HEK293 (cell line): ENCODE results near the gene DAW1.
"Not testable (repeated sequence)": the region's sequence is repeated elsewhere in the genome, so short reads cannot be mapped to it uniquely, and the experiment has no call there.

Experiments used
- CTCF ChIA-PET: fragments of 350-600 bp; formaldehyde crosslinking; extraction: SDS; loops from one replicate; lab custom pipeline; 2021; ENCODE audit warnings: antibody characterized with exemption; lab: Yijun Ruan, JAX
- POLR2A ChIA-PET: fragments of 300-600 bp; formaldehyde crosslinking; extraction: SDS; loops from one replicate; lab custom pipeline; 2020; ENCODE audit warnings: antibody characterized with exemption, inconsistent platforms; lab: Yijun Ruan, JAX
- H3K27ac ChIP-seq: fragments of 200-500 bp; sonication (Bioruptor generic); 2 replicates; pipeline ENCODE4 v1.5.1; 2014; ENCODE audit warnings: low read depth, low read length, control low read depth, inconsistent platforms; ENCODE audit errors: extremely low read depth
- H3K36me3 ChIP-seq, 2 experiments: fragments of 200-500 bp in 1 of 2; sonication (Bioruptor generic) in 1 of 2; 1 replicate in 1 of 2; 2 replicates in 1 of 2; pipeline ENCODE4 v1.5.1; 2014 to 2017; ENCODE audit warnings: inconsistent platforms in 2 of 2, low read length in 2 of 2; ENCODE audit not compliant: control insufficient read depth in 2 of 2, insufficient read depth in 1 of 2
- H3K4me1 ChIP-seq: fragments of 200-500 bp; sonication (Bioruptor generic); 2 replicates; pipeline ENCODE4 v1.5.1; 2014; ENCODE audit warnings: mild to moderate bottlenecking, low read length, inconsistent platforms; ENCODE audit not compliant: control insufficient read depth, insufficient read depth
- H3K4me3 ChIP-seq: 2 replicates; pipeline ENCODE4 v1.5.1; 2011; ENCODE audit warnings: low read depth, mild to moderate bottlenecking, control low read depth, low read length, moderate library complexity
- H3K9me3 ChIP-seq: fragments of 200-500 bp; sonication (Bioruptor generic); 2 replicates; pipeline ENCODE4 v1.5.1; 2014; ENCODE audit warnings: low read depth, low read length, inconsistent platforms; ENCODE audit not compliant: control insufficient read depth, insufficient read depth
- HOXD13 ChIP-seq: sonication (generic); formaldehyde crosslinking; IDR thresholded peaks from 2 replicates; pipeline ENCODE4 v1.8.0; 2022; ENCODE audit warnings: missing genetic modification reagents, borderline replicate concordance
- KLF1 ChIP-seq: fragments of 450-650 bp; formaldehyde crosslinking; IDR thresholded peaks from 2 replicates; pipeline ENCODE4 v1.5.1; 2016; ENCODE audit warnings: missing biosample characterization, missing genetic modification characterization
- KLF9 ChIP-seq: fragments of 450-650 bp; formaldehyde crosslinking; IDR thresholded peaks from 2 replicates; pipeline ENCODE4 v1.5.1; 2016; ENCODE audit warnings: missing biosample characterization, missing genetic modification characterization, low read depth
- REPIN1 ChIP-seq: fragments of 450-650 bp; formaldehyde crosslinking; IDR thresholded peaks from 2 replicates; pipeline ENCODE4 v1.5.1; 2017; ENCODE audit warnings: missing biosample characterization, missing genetic modification characterization, low read depth
- YY1 ChIP-seq: fragments of 450-650 bp; formaldehyde crosslinking; IDR thresholded peaks from 2 replicates; pipeline ENCODE4 v1.5.1; 2018; ENCODE audit warnings: missing biosample characterization, missing genetic modification characterization
- ZBTB8A ChIP-seq: fragments of 450-650 bp; formaldehyde crosslinking; IDR thresholded peaks from 2 replicates; pipeline ENCODE4 v1.5.1; 2016; ENCODE audit warnings: missing biosample characterization, missing genetic modification characterization
- ZIC2 ChIP-seq: fragments of 450-650 bp; formaldehyde crosslinking; IDR thresholded peaks from 2 replicates; pipeline ENCODE4 v1.5.1; 2016; ENCODE audit warnings: missing biosample characterization, missing genetic modification characterization
- ZNF155 ChIP-seq: fragments of 450-650 bp; formaldehyde crosslinking; IDR thresholded peaks from 2 replicates; pipeline ENCODE4 v1.5.1; 2016; ENCODE audit warnings: missing biosample characterization, missing genetic modification characterization
- ZNF202 ChIP-seq: fragments of 450-650 bp; formaldehyde crosslinking; IDR thresholded peaks from 2 replicates; pipeline ENCODE4 v1.5.1; 2016; ENCODE audit warnings: missing biosample characterization, missing genetic modification characterization, borderline replicate concordance
- ZNF211 ChIP-seq: fragments of 450-650 bp; formaldehyde crosslinking; IDR thresholded peaks from 2 replicates; pipeline ENCODE4 v1.5.1; 2016; ENCODE audit warnings: low read depth, missing biosample characterization, missing genetic modification characterization
- ZNF510 ChIP-seq: fragments of 450-650 bp; formaldehyde crosslinking; IDR thresholded peaks from 2 replicates; pipeline ENCODE4 v1.5.1; 2018; ENCODE audit warnings: mild to moderate bottlenecking, missing genetic modification characterization, missing biosample characterization; ENCODE audit not compliant: insufficient replicate concordance
- ZNF561 ChIP-seq: fragments of 450-650 bp; IDR thresholded peaks from 2 replicates; pipeline ENCODE4 v1.5.1; 2018; ENCODE audit warnings: missing biosample characterization, missing genetic modification characterization, borderline replicate concordance
- ZNF585B ChIP-seq: fragments of 450-650 bp; formaldehyde crosslinking; IDR thresholded peaks from 2 replicates; pipeline ENCODE4 v1.5.1; 2016; ENCODE audit warnings: missing biosample characterization, missing genetic modification characterization
- ZNF624 ChIP-seq: fragments of 450-650 bp; formaldehyde crosslinking; IDR thresholded peaks from 2 replicates; pipeline ENCODE4 v1.5.1; 2017; ENCODE audit warnings: missing biosample characterization, missing genetic modification characterization
- TF ChIP-seq, protein P1 (sequence below): fragments of 450-650 bp; formaldehyde crosslinking; IDR thresholded peaks from 2 replicates; pipeline ENCODE4 v1.5.1; 2017; ENCODE audit warnings: missing biosample characterization, missing genetic modification characterization
- TF ChIP-seq, protein P2 (sequence below): fragments of 450-650 bp; formaldehyde crosslinking; IDR thresholded peaks from 2 replicates; pipeline ENCODE4 v1.5.1; 2016; ENCODE audit warnings: missing biosample characterization, missing genetic modification characterization
- TF ChIP-seq, protein P3 (sequence below): fragments of 450-650 bp; formaldehyde crosslinking; IDR thresholded peaks from 2 replicates; pipeline ENCODE4 v1.5.1; 2016; ENCODE audit warnings: missing biosample characterization, missing genetic modification characterization

The DAW1 gene

DNA sequence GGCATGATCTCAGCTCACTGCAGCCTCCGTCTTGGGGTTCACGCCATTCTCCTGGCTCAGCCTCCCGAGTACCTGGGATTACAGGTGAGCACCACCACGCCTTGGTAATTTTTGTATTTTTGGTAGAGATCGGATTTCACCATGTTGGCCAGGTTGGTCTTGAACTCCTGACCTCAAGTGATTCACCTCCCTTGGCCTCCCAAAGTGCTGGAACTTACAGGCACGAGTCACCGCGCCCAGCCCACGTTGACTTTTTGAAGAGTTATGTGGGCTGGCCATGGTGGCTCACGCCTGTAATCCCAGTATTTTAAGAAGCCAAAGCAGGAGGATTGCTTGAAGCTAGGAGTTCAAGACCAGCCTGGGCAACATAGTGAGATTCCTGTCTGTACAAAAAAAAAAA lies 37.0 kb upstream of the DAW1 start (continued):
- no peak for TF ChIP-seq KLF9 (tag by site-specific recombination)
- TF ChIP-seq, protein P1, sequence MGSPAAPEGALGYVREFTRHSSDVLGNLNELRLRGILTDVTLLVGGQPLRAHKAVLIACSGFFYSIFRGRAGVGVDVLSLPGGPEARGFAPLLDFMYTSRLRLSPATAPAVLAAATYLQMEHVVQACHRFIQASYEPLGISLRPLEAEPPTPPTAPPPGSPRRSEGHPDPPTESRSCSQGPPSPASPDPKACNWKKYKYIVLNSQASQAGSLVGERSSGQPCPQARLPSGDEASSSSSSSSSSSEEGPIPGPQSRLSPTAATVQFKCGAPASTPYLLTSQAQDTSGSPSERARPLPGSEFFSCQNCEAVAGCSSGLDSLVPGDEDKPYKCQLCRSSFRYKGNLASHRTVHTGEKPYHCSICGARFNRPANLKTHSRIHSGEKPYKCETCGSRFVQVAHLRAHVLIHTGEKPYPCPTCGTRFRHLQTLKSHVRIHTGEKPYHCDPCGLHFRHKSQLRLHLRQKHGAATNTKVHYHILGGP, result no peak
- no peak for TF ChIP-seq ZNF585B (tag by site-specific recombination)

DNA sequence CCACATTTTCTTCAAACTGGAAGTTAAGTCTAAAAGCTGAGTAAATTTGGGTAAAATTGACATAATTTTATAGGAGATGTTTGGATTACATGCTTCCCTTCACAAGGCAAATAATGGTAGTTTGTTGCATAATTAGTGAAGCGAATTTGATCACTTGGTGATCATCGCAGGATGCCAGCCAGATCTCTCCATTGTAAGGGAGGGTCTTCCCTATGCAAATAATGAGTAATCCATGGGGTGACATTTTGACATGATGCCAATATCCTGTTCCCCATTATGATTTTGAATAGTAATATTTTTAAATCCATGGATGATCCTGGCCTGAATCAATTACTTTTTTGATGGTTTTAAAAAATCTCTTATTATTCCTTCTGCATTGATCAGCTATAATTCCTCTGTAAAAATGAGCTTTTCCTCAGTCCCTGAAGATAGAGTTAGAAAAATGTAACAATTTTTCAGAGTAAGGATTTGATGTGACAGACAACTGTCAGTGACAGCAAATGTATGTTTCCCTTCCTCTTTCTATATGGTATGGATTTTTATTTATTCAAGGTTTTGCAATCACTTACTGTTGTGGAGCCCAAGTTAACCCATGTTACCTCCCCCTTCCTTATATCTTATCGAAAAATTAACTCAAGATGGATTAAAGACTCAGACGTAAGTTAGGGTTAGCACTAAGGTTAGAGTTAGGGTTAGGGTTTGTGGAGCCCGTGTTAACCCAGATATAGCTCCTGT lies 36.3 kb upstream of the DAW1 start:
- TF ChIP-seq, protein P2, sequence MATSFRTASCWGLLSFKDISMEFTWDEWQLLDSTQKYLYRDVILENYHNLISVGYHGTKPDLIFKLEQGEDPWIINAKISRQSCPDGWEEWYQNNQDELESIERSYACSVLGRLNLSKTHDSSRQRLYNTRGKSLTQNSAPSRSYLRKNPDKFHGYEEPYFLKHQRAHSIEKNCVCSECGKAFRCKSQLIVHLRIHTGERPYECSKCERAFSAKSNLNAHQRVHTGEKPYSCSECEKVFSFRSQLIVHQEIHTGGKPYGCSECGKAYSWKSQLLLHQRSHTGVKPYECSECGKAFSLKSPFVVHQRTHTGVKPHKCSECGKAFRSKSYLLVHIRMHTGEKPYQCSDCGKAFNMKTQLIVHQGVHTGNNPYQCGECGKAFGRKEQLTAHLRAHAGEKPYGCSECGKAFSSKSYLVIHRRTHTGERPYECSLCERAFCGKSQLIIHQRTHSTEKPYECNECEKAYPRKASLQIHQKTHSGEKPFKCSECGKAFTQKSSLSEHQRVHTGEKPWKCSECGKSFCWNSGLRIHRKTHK, result no peak
- TF ChIP-seq ZNF561 (no peak), ZNF155 (tag by site-specific recombination) (no peak), ZNF510 (tag by site-specific recombination) (no peak), REPIN1 (tag by site-specific recombination) (no peak)
- POLR2A ChIA-PET, result no interaction called here
- Histone ChIP-seq H3K27ac (no peak overlapping the region), H3K4me1 (no peaks in the 10 kb centered on the region), H3K4me3 (no peak overlapping the region), H3K36me3 (no peaks in the 10 kb centered on the region), H3K9me3 (no peaks in the 10 kb centered on the region)
- CTCF ChIA-PET, result interaction anchor here (0.7 to 1.0 kb wide), 2 partner anchors 9 to 27 kb away, joined by 3 read pairs; no protein-coding TSS in a partner anchor

DNA sequence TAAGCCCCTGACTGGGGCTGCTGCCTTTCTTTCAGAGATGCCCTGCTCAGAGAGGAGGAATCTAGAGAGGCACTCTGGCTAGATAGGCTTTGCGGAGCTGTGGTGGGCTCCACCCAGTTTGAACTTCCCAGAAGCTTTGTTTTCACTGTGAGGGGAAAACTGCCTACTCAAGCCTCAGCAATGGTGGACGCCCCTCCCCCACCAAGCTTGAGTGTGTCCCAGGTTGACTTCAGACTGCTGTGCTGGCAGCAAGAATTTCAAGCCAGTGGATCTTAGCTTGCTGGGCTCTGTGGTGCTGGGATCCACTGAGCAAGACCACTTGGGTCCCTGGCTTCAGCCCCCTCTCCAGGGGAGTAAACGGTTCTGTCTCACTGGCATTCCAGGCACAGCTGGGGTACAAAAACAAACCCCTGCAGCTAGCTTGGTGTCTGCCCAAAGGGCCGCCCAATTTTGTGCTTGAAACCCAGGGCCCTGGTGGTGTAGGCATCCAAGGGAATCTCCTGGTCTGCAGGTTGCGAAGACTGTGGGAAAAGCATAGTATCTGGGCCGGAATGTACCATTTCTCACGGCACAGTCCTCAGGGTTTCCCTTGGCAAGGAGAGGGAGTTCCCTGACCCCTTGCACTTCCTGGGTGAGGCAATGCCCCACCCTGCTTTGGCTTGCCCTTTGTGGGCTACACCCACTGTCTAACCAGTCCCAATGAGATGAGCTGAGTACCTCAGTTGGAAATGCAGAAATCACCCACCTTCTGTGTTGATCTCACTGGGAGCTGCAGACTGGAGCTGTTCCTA lies 31.9 kb upstream of the DAW1 start:
- H3K27ac ChIP-seq, POLR2A ChIA-PET, H3K4me3 ChIP-seq, H3K9me3 ChIP-seq, CTCF ChIA-PET, H3K4me1 ChIP-seq, H3K36me3 ChIP-seq: not testable (repeated sequence)
- TF ChIP-seq KLF1 (tag by site-specific recombination), result peak; percentile 71; the same call in 1 of the 2 replicates

DNA sequence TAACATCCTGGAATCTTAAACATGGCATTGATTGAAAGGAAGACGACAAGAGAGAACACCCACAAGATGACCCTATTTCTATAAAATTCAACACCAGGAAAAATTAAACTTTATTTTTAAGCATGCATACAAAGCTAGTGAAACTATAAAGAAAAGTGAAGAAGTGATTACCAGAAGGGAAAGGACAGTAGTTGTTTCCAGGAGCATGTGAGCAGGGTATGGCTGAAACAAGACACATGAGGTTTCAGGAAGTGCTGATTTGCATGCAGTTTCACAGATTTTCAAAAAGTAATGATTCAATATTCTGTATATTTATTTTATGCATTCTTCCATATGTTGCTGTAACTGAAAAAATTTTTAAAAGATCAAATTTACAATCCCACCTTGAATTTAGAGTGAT lies 24.6 kb upstream of the DAW1 start:
- no peaks in the 10 kb centered on the region for H3K9me3 ChIP-seq
- no peaks in the 10 kb centered on the region for H3K4me1 ChIP-seq
- TF ChIP-seq ZBTB8A (tag by site-specific recombination), result no peak
- TF ChIP-seq ZNF211 (tag by site-specific recombination), result no peak
- TF ChIP-seq ZNF202 (tag by site-specific recombination), result no peak
- no peak for TF ChIP-seq ZNF624 (tag by site-specific recombination)
- no peak for TF ChIP-seq HOXD13 (CRISPR knock-in tag)
- TF ChIP-seq YY1 (tag by site-specific recombination), result no peak
- TF ChIP-seq, protein P3, sequence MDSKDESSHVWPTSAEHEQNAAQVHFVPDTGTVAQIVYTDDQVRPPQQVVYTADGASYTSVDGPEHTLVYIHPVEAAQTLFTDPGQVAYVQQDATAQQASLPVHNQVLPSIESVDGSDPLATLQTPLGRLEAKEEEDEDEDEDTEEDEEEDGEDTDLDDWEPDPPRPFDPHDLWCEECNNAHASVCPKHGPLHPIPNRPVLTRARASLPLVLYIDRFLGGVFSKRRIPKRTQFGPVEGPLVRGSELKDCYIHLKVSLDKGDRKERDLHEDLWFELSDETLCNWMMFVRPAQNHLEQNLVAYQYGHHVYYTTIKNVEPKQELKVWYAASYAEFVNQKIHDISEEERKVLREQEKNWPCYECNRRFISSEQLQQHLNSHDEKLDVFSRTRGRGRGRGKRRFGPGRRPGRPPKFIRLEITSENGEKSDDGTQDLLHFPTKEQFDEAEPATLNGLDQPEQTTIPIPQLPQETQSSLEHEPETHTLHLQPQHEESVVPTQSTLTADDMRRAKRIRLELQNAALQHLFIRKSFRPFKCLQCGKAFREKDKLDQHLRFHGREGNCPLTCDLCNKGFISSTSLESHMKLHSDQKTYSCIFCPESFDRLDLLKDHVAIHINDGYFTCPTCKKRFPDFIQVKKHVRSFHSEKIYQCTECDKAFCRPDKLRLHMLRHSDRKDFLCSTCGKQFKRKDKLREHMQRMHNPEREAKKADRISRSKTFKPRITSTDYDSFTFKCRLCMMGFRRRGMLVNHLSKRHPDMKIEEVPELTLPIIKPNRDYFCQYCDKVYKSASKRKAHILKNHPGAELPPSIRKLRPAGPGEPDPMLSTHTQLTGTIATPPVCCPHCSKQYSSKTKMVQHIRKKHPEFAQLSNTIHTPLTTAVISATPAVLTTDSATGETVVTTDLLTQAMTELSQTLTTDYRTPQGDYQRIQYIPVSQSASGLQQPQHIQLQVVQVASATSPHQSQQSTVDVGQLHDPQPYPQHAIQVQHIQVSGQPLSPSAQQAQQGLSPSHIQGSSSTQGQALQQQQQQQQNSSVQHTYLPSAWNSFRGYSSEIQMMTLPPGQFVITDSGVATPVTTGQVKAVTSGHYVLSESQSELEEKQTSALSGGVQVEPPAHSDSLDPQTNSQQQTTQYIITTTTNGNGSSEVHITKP (tag by site-specific recombination), result no peak
- no peak for TF ChIP-seq ZIC2
- H3K4me3 ChIP-seq, result no peak overlapping the region
- ChIA-PET POLR2A (no interaction called here), CTCF (interaction anchor here (1.2 kb wide), 1 partner anchor 16 kb away, joined by 6 read pairs; no protein-coding TSS in a partner anchor)
- H3K27ac ChIP-seq, result no peak overlapping the region
- no peaks in the 10 kb centered on the region for H3K36me3 ChIP-seq
